ENCODE results near the gene TENM3.

TENM3 gene

GRCh38 chr4:182640491-182640890 lies 397.3 kb downstream of the TENM3 start:
- H3K27ac ChIP-seq = no peak overlapping the region
- TF ChIP-seq CTCF (IDR thresholded peaks at IDR 0.05) (no peak), ZFX (IDR thresholded peaks at IDR 0.05; ENCODE audit: borderline replicate concordance) (no peak)

- no peak for TF ChIP-seq CTCF (IDR thresholded peaks at IDR 0.05)
- no peak for TF ChIP-seq ZFX (IDR thresholded peaks at IDR 0.05; ENCODE audit: borderline replicate concordance)
- H3K27ac ChIP-seq = no peak overlapping the region
These were observed 397.7 kb downstream of the TENM3 start for GRCh38 chr4:182640932-182641331.

- TF ChIP-seq CTCF (IDR thresholded peaks at IDR 0.05) = no peak; the same call in 1 of the 2 replicates
- no peak for TF ChIP-seq ZFX (IDR thresholded peaks at IDR 0.05; ENCODE audit: borderline replicate concordance)
- no peak overlapping the region for H3K27ac ChIP-seq
These were observed 399.6 kb downstream of the TENM3 start for GRCh38 chr4:182642831-182643230.

- TF ChIP-seq ZFX (IDR thresholded peaks at IDR 0.05; ENCODE audit: borderline replicate concordance) (no peak), CTCF (IDR thresholded peaks at IDR 0.05) (no peak)
- no peak overlapping the region for H3K27ac ChIP-seq
These were observed 400.8 kb downstream of the TENM3 start for GRCh38 chr4:182643801-182644682.

- TF ChIP-seq ZFX (IDR thresholded peaks at IDR 0.05; ENCODE audit: borderline replicate concordance) (no peak), CTCF (IDR thresholded peaks at IDR 0.05) (no peak)
- H3K27ac ChIP-seq = no peak overlapping the region
These were observed 401.5 kb downstream of the TENM3 start for GRCh38 chr4:182644683-182645050.

- TF ChIP-seq ZFX (IDR thresholded peaks at IDR 0.05; ENCODE audit: borderline replicate concordance) = no peak
- TF ChIP-seq CTCF (IDR thresholded peaks at IDR 0.05) = no peak
- H3K27ac ChIP-seq = no peak overlapping the region
These were observed 402.3 kb downstream of the TENM3 start for GRCh38 chr4:182645511-182645910.

- H3K27ac ChIP-seq = no peak overlapping the region
- no peak for TF ChIP-seq ZFX (IDR thresholded peaks at IDR 0.05; ENCODE audit: borderline replicate concordance)
These were observed 404.6 kb downstream of the TENM3 start for GRCh38 chr4:182647646-182648300.
